ENCODE results near the gene TMCO2. TPM values are rescaled to one million over a fixed set of nuclear protein-coding genes. Genes with fewer than 3 reads are reported as not detected.

TMCO2 gene
- polyA plus RNA-seq, 3 donors = not detected

- Histone ChIP-seq H3K27me3 (ENCODE audit: control insufficient read depth in 2 of 2, insufficient read depth in 2 of 2, low read length in 2 of 2) (no peaks in the 10 kb centered on the region), H3K9me3 (replicated peaks in 1 of 2; ENCODE audit: control insufficient read depth in 1 of 2, insufficient read depth in 1 of 2, low read length in 2 of 2) (no peaks in the 10 kb centered on the region), H3K4me2 (replicated peaks; ENCODE audit: extremely low read depth, low read length, poor library complexity, severe bottlenecking) (no peak overlapping the region), H3K4me1 (ENCODE audit: control insufficient read depth in 1 of 2, insufficient read depth in 2 of 2, low read length in 2 of 2) (no peaks in the 10 kb centered on the region), H3K79me2 (ENCODE audit: insufficient read depth, low read length) (no peaks in the 10 kb centered on the region), H2AFZ (ENCODE audit: insufficient read depth, low read depth, low read length, poor library complexity, severe bottlenecking) (no peak overlapping the region), H3K36me3 (replicated peaks in 1 of 2; ENCODE audit: control insufficient read depth in 1 of 2, insufficient read depth in 2 of 2, low read length in 2 of 2) (peaks cover 69 to 81% of the 10 kb centered on the region in 2 donors), H3K4me3 (replicated peaks in 1 of 3; ENCODE audit: low read depth in 2 of 3, low read length in 3 of 3) (no peak overlapping the region), H3K9ac (ENCODE audit: insufficient read depth, low read length, poor library complexity, severe bottlenecking) (no peak overlapping the region), H3K27ac (ENCODE audit: low read depth in 1 of 2, low read length in 2 of 2) (no peak overlapping the region), H4K20me1 (ENCODE audit: insufficient read depth, low read length) (no peaks in the 10 kb centered on the region)
- no peaks in the 10 kb centered on the region for H3K27me3 Mint-ChIP-seq (ENCODE audit: low read depth in 3 of 3)
- no peaks in the 10 kb centered on the region for H3K9me3 Mint-ChIP-seq
- no CpG with 5 or more reads among the region's 2 CpGs for WGBS (ENCODE audit: insufficient coverage)
- TF ChIP-seq CTCF (IDR thresholded peaks at IDR 0.05) = no peak
- H3K4me1 Mint-ChIP-seq = no peaks in the 10 kb centered on the region
- no peak overlapping the region for H3K27ac Mint-ChIP-seq
- intact Hi-C loops (cut with micrococcal nuclease) = no loop called here
- no peak for DNase-seq
- peaks cover 60 to 83% of the 10 kb centered on the region in 2 donors for H3K36me3 Mint-ChIP-seq
- no peak overlapping the region for H3K4me3 Mint-ChIP-seq
These were observed 43.6 kb downstream of the TMCO2 start for GRCh38 chr1:40291293-40291692.

- no peak overlapping the region for H2AFZ ChIP-seq (ENCODE audit: insufficient read depth, low read depth, low read length, poor library complexity, severe bottlenecking)
- H3K27ac ChIP-seq (ENCODE audit: low read depth in 1 of 2, low read length in 2 of 2) = no peak overlapping the region
- Mint-ChIP-seq H3K27ac (no peak overlapping the region), H3K4me1 (no peaks in the 10 kb centered on the region), H3K27me3 (ENCODE audit: low read depth in 3 of 3) (peaks cover 0 to 3% (median 0%) of the 10 kb centered on the region in 3 donors), H3K4me3 (no peak overlapping the region), H3K36me3 (peaks cover 21 to 26% of the 10 kb centered on the region in 2 donors), H3K9me3 (no peaks in the 10 kb centered on the region)
- H3K9me3 ChIP-seq (replicated peaks in 1 of 2; ENCODE audit: control insufficient read depth in 1 of 2, insufficient read depth in 1 of 2, low read length in 2 of 2) = no peaks in the 10 kb centered on the region
- no peak for TF ChIP-seq CTCF (IDR thresholded peaks at IDR 0.05)
- no peak overlapping the region for H3K4me2 ChIP-seq (replicated peaks; ENCODE audit: extremely low read depth, low read length, poor library complexity, severe bottlenecking)
- no peak overlapping the region for H3K4me3 ChIP-seq (replicated peaks in 1 of 3; ENCODE audit: low read depth in 2 of 3, low read length in 3 of 3)
- H3K79me2 ChIP-seq (ENCODE audit: insufficient read depth, low read length) = no peaks in the 10 kb centered on the region
- H3K36me3 ChIP-seq (replicated peaks in 1 of 2; ENCODE audit: control insufficient read depth in 1 of 2, insufficient read depth in 2 of 2, low read length in 2 of 2) = peaks cover 10 to 20% of the 10 kb centered on the region in 2 donors
- no peaks in the 10 kb centered on the region for H3K27me3 ChIP-seq (ENCODE audit: control insufficient read depth in 2 of 2, insufficient read depth in 2 of 2, low read length in 2 of 2)
- DNase-seq = no peak
- no peaks in the 10 kb centered on the region for H4K20me1 ChIP-seq (ENCODE audit: insufficient read depth, low read length)
- H3K9ac ChIP-seq (ENCODE audit: insufficient read depth, low read length, poor library complexity, severe bottlenecking) = no peak overlapping the region
- intact Hi-C loops (cut with micrococcal nuclease) = no loop called here
- no peaks in the 10 kb centered on the region for H3K4me1 ChIP-seq (ENCODE audit: control insufficient read depth in 1 of 2, insufficient read depth in 2 of 2, low read length in 2 of 2)
- 58% methylated on average over 5 of the region's 8 CpGs for WGBS (ENCODE audit: insufficient coverage)
These were observed 51.9 kb downstream of the TMCO2 start for GRCh38 chr1:40299366-40300248.

Data from CD14-positive monocyte (primary cell).